OCI-LY3 (cell line): ENCODE results near the gene LGALS9C.
"Not testable (repeated sequence)": the region's sequence is repeated elsewhere in the genome, so short reads cannot be mapped to it uniquely, and the experiment has no call there.

Experiments
- CTCF ChIP-seq: fragments of 200-600, 300-600 bp; sonication (generic); IDR thresholded peaks from 2 replicates; pipeline ENCODE4 v1.5.1; 2014; ENCODE audit warnings: antibody characterized with exemption, low read length, low read depth
- EZH2phosphoT487 ChIP-seq: fragments of 200-600 bp; shearing (Covaris generic); IDR thresholded peaks from 2 replicates; pipeline ENCODE4 v1.6.1; 2018; ENCODE audit warnings: antibody characterized with exemption, mixed run types, low read depth

- not testable (repeated sequence) for TF ChIP-seq CTCF, EZH2phosphoT487
Measured at GRCh38 chr17:18467001-18467400, 9.6 kb upstream of the LGALS9C start.
